Activated naive CD8-positive, alpha-beta T cell (primary cell): Measurements from ENCODE around the gene ZNF565.
"Not testable (repeated sequence)": the region's sequence is repeated elsewhere in the genome, so short reads cannot be mapped to it uniquely, and the experiment has no call there.

Experiments
- H3K27ac Mint-ChIP-seq: one replicate; pipeline ENCODE4 v1.8.0; 2021; ENCODE audit warnings: mixed read lengths
- H3K27me3 Mint-ChIP-seq: one replicate; pipeline ENCODE4 v1.8.0; 2021; ENCODE audit warnings: mixed read lengths
- H3K36me3 Mint-ChIP-seq: one replicate; pipeline ENCODE4 v1.8.0; 2021; ENCODE audit warnings: mixed read lengths
- H3K4me1 Mint-ChIP-seq: one replicate; pipeline ENCODE4 v1.8.0; 2021; ENCODE audit warnings: low read depth, mixed read lengths
- H3K4me3 Mint-ChIP-seq: one replicate; pipeline ENCODE4 v1.8.0; 2021; ENCODE audit warnings: mild to moderate bottlenecking, mixed read lengths
- H3K9me3 Mint-ChIP-seq: one replicate; pipeline ENCODE4 v1.8.0; 2021; ENCODE audit warnings: low read depth, mixed read lengths

ZNF565 gene

GRCh38 chr19:36144624-36145023, 69.8 kb downstream of the ZNF565 start:
- Mint-ChIP-seq H3K9me3 (no peaks in the 10 kb centered on the region), H3K27ac (no peak overlapping the region), H3K27me3 (no peaks in the 10 kb centered on the region), H3K4me1 (peaks cover 11% of the 10 kb centered on the region), H3K4me3 (no peak overlapping the region), H3K36me3 (peaks cover 14% of the 10 kb centered on the region)

GRCh38 chr19:36142496-36142895, 72.0 kb downstream of the ZNF565 start:
- Mint-ChIP-seq H3K4me1 (peaks cover 14% of the 10 kb centered on the region), H3K27me3 (no peaks in the 10 kb centered on the region), H3K4me3 (peak overlapping the region; percentile 53), H3K27ac (no peak overlapping the region), H3K9me3 (no peaks in the 10 kb centered on the region), H3K36me3 (peaks cover 11% of the 10 kb centered on the region)

- Mint-ChIP-seq H3K27ac (no peak overlapping the region), H3K36me3 (peaks cover 9% of the 10 kb centered on the region), H3K4me3 (peak overlapping the region; percentile 94), H3K4me1 (peaks cover 12% of the 10 kb centered on the region), H3K27me3 (no peaks in the 10 kb centered on the region), H3K9me3 (no peaks in the 10 kb centered on the region)
Measured at GRCh38 chr19:36142046-36142445, 72.4 kb downstream of the ZNF565 start.

GRCh38 chr19:36141039-36141927, 73.2 kb downstream of the ZNF565 start:
- H3K4me3 Mint-ChIP-seq, result peak overlapping the region; percentile 94
- H3K27me3 Mint-ChIP-seq, result no peaks in the 10 kb centered on the region
- H3K4me1 Mint-ChIP-seq, result peaks cover 11% of the 10 kb centered on the region
- H3K9me3 Mint-ChIP-seq, result no peaks in the 10 kb centered on the region
- H3K27ac Mint-ChIP-seq, result peak overlapping the region; percentile 85
- H3K36me3 Mint-ChIP-seq, result peaks cover 5% of the 10 kb centered on the region

- Mint-ChIP-seq H3K9me3 (no peaks in the 10 kb centered on the region), H3K36me3 (peaks cover 4% of the 10 kb centered on the region), H3K4me3 (peak overlapping the region; percentile 94), H3K27ac (peak overlapping the region; percentile 91), H3K4me1 (peaks cover 11% of the 10 kb centered on the region), H3K27me3 (no peaks in the 10 kb centered on the region)
Measured at GRCh38 chr19:36140304-36141038, 74.0 kb downstream of the ZNF565 start.

- Mint-ChIP-seq H3K27ac (peak within 1 kb of the TSS; percentile 91), H3K4me3 (peak within 1 kb of the TSS; percentile 94), H3K9me3 (no peaks in the 10 kb centered on the region), H3K4me1 (peaks cover 11% of the 10 kb centered on the region), H3K36me3 (peaks cover 4% of the 10 kb centered on the region), H3K27me3 (no peaks in the 10 kb centered on the region)
Measured at GRCh38 chr19:36139473-36140303, 74.8 kb downstream of the ZNF565 start, which contains the start of gene CAPNS1. Gene CAPNS1 (plus strand): TSS chr19:36140066. CDS start chr19:36141012, 946 bp downstream.

GRCh38 chr19:36139120-36139472, 75.4 kb downstream of the ZNF565 start:
- no peaks in the 10 kb centered on the region for H3K9me3 Mint-ChIP-seq
- H3K4me3 Mint-ChIP-seq, result peak overlapping the region; percentile 94
- peaks cover 4% of the 10 kb centered on the region for H3K36me3 Mint-ChIP-seq
- peaks cover 11% of the 10 kb centered on the region for H3K4me1 Mint-ChIP-seq
- no peaks in the 10 kb centered on the region for H3K27me3 Mint-ChIP-seq
- H3K27ac Mint-ChIP-seq, result peak overlapping the region; percentile 91

- no peak overlapping the region for H3K4me3 Mint-ChIP-seq
- H3K36me3 Mint-ChIP-seq, result peaks cover 4% of the 10 kb centered on the region
- H3K27ac Mint-ChIP-seq, result no peak overlapping the region
- no peaks in the 10 kb centered on the region for H3K27me3 Mint-ChIP-seq
- H3K9me3 Mint-ChIP-seq, result no peaks in the 10 kb centered on the region
- peaks cover 22% of the 10 kb centered on the region for H3K4me1 Mint-ChIP-seq
Measured at GRCh38 chr19:36136964-36137686, 77.3 kb downstream of the ZNF565 start.

GRCh38 chr19:36134867-36135266, 79.6 kb downstream of the ZNF565 start:
- H3K36me3 Mint-ChIP-seq, H3K27ac Mint-ChIP-seq, H3K27me3 Mint-ChIP-seq, H3K9me3 Mint-ChIP-seq, H3K4me3 Mint-ChIP-seq: not testable (repeated sequence)
- H3K4me1 Mint-ChIP-seq, result peaks cover 18% of the 10 kb centered on the region
